ENCODE results near the gene NR2F1. TPM values are rescaled to one million over a fixed set of nuclear protein-coding genes. Genes with fewer than 3 reads are reported as not detected.

The NR2F1 gene
- total RNA-seq, 1 experiment from 2014 or later: 6.9 TPM

GRCh38 chr5:93590493-93590892, 7.5 kb downstream of the NR2F1 start:
- DNase-seq (ENCODE audit: low spot score): no peak

- no peak for DNase-seq (ENCODE audit: low spot score)
Measured at GRCh38 chr5:93591323-93591945, 8.4 kb downstream of the NR2F1 start.

GRCh38 chr5:93592883-93593282, 9.9 kb downstream of the NR2F1 start:
- no peak for DNase-seq (ENCODE audit: low spot score)

GRCh38 chr5:93593476-93594131, 10.6 kb downstream of the NR2F1 start:
- DNase-seq (ENCODE audit: low spot score): no peak

GRCh38 chr5:93594591-93595419, 11.8 kb downstream of the NR2F1 start:
- no peak for DNase-seq (ENCODE audit: low spot score)

- no peak for DNase-seq (ENCODE audit: low spot score)
Measured at GRCh38 chr5:93595420-93596147, 12.6 kb downstream of the NR2F1 start.

GRCh38 chr5:93596310-93596675, 13.3 kb downstream of the NR2F1 start:
- DNase-seq (ENCODE audit: low spot score): no peak

DNA sequence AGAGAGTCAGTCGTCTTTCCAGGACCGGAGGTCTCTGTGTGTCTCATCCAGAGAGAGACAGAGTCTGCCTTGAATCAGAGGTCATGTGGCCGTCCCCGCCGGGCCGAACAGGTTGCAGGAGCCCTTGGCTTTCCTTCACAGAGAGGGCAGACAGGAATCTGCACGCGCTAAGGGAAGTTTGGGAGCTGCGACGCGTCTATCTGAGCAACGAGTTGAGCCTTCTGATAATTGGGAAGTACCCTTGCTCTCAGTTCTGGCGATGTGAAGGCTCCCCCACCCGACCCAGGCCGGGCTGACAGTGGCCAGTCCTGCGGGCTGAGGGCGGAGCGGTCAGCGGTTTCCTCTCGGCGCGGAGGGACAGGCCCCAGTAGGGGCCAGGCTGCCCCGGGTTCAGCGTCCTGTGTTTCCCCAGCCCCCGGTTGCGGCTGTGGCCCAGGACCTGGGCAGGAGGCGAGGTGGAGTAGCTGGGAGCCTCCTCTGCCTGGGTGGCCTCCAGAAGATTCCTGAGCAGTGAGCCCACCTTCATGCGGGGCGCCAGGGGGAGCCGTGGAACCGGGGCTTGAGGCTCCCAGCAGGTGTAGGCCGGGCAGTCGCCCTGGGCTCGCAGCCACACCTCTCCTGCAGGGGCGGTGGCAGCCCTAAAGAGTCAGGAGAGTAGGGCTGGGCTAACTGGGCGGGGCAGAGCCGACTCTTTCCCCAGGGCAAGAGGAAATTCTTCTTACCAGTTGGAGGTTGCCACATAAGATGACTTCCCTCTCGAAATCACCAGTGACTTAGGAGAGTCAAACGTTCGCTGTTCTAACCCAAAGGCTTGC, 13.9 kb downstream of the NR2F1 start:
- no peak for DNase-seq (ENCODE audit: low spot score)

DNA sequence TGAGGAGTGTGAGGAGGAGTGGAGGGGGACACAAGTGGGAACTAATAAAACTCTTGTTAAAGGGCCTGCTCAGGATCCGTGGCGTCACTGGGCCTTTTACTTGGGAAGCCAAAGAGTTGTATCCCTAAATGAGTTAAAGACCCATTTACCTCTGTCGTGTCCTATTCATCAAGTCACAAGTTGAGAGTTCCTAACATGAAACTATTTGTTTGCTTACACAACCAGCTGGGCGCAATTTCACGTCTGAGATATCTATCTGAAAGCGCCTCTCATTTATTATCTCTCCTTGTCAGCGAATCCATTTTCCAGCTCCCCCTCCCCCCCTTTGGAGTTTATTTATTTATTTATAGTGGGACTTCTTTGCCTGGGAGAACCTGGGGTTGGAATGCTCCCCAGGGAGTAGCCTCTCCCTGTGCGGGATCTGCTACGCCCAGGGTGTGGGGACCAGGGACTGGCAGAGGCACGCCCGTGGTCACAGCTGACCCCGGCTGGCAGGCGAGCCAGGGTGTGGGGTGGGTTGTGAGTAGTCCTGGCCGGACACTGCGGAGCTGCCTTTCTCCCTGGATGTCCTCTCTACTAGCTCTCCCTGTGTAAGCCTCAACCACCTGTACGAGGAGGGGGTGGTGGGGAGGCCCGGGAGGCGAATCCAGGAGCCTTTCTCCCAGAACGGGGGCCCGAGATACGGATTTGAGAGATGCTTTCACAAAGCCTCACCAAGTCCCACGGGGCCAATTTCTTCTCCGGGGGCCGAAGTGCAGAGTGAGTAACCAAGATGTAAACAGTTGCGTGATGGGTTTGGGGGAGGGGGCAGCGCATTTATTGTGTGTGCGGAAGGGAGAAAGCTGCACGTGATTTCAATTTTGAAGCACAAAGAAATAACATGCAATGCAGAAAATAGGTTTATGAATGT, 15.3 kb downstream of the NR2F1 start:
- DNase-seq (ENCODE audit: low spot score): no peak

DNA sequence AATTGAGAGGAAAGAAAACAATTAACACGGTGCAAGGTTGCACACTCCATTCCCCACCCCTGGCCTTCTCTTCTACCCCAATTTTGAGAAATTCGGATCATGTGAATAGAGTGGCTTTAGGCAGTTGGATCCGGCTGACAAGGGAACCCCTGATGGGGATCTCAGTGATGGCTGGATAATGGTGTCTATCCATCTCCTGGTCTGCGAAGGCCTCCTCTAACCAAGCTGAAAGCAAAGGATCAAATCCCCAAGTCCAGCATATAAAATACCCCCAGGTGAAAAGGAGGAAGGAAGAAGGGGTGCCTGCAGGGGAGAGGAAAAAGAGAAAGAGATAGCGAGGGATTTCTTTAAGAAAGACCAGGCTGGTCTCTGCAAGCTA, 16.0 kb downstream of the NR2F1 start:
- no peak for DNase-seq (ENCODE audit: low spot score)

GRCh38 chr5:93599399-93600120, 16.5 kb downstream of the NR2F1 start:
- DNase-seq (ENCODE audit: low spot score): no peak

GRCh38 chr5:93600409-93601070, 17.5 kb downstream of the NR2F1 start:
- no peak for DNase-seq (ENCODE audit: low spot score)

DNA sequence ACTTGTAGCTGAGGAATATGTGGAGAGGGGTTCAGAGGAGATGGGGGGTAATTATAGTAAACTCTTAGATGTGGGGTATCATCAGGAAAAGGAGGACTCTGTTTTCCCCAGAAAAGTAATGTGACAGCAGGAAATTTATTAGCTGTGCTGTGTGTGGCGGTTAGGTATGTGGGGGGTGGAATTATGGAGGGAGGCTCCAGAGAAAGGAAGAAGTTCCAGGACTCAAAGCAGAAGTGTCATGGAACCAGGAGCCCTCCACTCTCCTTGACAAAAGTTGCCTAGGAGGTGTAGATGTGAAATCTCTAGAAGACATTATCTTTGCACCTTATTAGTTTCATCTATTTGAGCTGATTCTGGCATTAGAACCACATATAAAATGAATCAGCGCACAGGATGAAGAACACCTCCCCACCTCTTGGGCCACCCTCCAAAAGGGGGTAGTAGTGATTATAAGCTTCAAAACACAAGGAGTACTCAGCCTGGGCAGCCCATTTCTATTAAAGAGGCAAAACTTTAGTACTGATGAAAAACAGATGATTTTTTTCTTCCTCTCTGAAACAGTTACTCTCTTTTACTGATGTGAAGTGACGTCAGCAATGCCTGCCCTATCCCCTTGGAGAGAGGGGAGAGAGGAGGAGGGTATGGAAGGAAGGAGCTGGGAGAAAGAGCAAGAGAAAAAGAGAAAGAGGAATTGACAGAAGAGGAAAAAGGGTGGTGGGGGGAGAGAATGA, 18.2 kb downstream of the NR2F1 start:
- DNase-seq (ENCODE audit: low spot score): no peak

DNA sequence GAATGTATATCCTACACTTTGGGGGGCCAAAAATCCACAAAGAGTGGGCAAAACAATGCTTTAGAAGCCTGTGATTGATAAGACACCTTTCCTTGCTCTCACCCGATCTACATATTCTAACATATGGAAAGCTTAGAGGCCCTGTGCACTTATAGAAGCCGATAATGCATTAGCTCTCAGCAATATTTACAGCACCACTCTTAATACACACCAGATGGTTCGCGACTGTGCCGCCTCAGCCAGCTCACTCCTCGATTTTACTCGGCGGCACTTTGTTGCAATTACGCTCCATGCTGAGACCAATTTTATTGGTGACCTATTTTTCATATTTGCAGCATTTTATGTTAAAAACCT, 18.8 kb downstream of the NR2F1 start:
- DNase-seq (ENCODE audit: low spot score): no peak

- no peak for DNase-seq (ENCODE audit: low spot score)
Measured at GRCh38 chr5:93602241-93603077, 19.4 kb downstream of the NR2F1 start.

DNA sequence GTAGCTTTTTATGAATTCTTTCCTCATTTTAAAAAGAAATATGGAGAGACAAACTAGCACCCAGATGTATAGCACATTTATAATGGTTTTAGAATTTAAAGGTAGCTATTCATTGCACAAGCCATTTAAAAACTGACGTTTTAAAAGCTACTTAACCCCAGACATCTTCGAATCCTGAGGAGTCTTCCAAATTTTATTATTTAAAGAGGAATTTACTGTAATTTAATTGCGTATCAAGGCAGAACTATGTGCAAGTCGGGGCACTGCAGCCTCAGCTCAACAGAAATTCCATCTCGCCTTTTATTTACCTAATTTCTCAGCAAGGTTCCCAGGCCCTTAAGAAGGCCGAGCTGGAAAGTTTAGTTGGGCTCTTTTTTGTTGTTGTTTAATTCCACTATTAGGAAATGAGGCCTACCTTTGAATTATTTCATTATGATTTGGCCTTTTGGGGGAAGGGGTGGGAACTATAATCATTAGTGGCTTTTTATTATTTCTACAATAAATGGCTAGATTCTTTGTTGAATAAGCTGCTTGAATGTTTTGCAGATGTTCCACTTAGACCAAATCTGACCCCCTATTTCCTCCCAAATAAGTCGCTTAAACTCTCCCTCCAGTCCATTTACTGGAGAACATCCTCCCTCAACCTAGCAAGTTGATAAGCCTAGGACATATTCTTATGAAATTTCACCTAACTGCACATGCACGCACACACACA, 20.2 kb downstream of the NR2F1 start:
- no peak for DNase-seq (ENCODE audit: low spot score)
